ENCODE results near the gene PACC1.

Gene PACC1

DNA sequence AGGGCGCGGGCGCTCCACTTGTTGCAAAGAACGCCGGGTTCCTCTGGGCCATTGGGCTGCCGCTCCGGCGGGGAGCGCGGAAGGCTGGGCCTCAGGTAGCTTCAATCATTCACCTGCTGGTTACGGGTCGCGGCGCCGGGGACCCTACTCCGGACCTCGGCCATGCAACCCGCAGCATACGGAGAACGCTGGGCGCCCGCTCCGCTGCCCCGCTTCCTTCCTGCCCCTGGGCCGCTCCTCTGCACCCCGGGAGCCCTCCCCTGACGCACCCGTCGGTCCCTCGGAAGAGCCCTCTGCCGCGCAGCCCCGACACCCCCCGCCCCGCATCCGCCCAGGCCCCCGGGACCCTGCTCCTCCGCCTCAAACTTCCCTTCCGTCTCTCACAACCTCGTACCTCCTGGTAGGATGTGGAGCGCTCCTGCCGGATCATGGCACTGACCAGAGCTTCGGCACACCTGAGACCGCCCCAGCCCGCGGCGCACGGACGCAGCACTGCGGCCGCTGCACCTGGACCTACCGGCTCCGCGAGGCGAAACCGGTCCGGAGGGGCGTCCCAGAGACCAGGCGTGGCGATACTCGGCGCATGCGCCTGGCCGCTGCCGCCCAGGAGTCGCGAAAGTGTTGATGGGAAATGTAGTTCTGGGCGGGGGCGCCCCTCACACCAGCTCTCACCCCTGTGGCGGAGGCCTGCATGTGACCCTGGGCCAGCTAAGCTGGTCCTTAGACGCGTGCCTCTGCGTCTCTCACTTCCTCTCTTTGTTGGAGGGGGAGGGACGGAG is at the start of gene PACC1:
Gene PACC1, minus strand, starts transcription at position 559 of the 779 bp plus-strand sequence. Its CDS starts 129 bp downstream, at position 430.
- no peaks in the 10 kb centered on the region for H3K9me3 ChIP-seq (ENCODE audit: low read depth, low read length)
- H3K9ac ChIP-seq (ENCODE audit: insufficient read length): peak within 1 kb of the TSS; percentile 56
- TF ChIP-seq POLR2AphosphoS5 (IDR thresholded peaks at IDR 0.05; ENCODE audit: borderline replicate concordance, low read depth, low read length) (peak; percentile 94), EZH2 (IDR thresholded peaks at IDR 0.05) (no peak)
- no peak within 1 kb of the TSS for H3K27ac ChIP-seq
- peaks cover 5% of the 10 kb centered on the region for H3K36me3 ChIP-seq (ENCODE audit: insufficient read depth, low read length)
- peak; percentile 2 for DNase-seq (ENCODE audit: low read depth, low spot score)
- peak within 1 kb of the TSS; percentile 90 for H3K4me3 ChIP-seq

DNA sequence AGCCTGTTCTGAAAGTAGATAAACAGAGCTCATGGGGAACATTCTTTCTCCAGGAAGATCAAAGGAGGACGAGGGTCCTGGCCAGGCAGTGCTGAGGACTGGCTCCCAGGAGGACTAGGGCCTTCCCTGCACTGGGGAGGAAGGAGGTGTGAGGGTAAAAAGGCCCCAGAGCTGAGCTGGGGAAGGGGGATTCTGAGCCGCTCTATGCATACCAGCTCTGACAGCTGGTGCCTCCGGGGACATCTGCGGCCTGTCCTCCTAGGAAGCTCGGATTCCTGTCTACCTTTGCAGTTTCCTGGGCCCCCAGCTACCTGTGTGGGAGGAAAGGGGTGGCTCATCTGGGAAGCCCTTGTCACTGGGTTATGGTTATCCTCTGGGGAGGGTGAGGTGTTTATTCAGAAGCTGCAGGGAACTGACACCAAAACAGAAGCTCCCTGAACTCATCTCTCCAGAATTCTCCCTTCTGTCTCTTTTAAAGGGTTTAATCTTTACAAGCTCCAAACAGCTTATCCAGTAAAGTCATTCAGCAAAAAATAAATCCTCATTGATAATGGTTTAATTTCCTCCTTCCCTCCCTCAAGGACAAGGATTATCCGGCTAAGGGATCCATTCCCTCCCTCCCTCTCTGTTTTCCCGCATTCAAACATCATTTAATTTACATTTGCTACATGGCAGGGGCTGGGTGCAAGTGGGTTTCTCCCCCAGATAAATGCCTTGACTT is 49.0 kb upstream of the PACC1 start:
- no peaks in the 10 kb centered on the region for H3K9me3 ChIP-seq (ENCODE audit: low read depth, low read length)
- H3K36me3 ChIP-seq (ENCODE audit: insufficient read depth, low read length): no peaks in the 10 kb centered on the region
- no peak overlapping the region for H3K27ac ChIP-seq

DNA sequence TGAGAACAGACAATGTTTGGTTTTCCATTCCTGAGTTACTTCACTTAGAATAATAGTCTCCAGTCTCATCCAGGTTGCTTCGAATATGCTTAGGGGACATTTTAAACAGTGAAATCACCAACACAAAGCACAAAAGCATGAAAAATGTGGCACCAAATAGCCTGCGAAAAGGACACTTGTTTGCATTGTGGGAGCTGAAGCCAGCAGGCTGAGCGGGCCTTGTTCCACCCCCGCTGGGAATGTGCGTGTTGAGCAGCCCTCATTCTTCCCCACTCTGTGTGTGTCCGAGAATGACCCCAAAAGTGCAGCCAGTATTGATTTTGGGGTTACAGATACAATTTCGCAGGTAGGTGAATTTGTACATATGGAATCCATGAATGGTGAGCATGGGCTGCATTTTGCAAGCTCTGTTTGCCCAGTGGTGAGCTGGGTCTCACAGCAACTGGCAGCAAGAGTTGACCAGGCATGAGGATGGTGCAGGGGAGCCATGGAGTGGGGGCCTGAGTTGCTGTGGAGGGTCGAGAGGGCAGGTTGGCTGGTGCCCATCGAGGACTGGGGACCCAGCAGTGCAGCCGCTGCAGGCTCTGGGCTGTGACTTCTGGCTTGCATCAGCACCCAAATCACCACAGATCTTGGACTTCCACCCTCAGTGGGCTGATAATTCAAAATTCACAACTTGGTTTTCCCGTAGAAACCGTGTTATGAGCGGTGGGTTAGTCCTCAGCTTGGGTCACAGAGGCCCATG is 47.4 kb upstream of the PACC1 start:
- Histone ChIP-seq H3K27ac (no peak overlapping the region), H3K4me3 (no peak overlapping the region), H3K9ac (ENCODE audit: insufficient read length) (no peak overlapping the region), H3K36me3 (ENCODE audit: insufficient read depth, low read length) (no peaks in the 10 kb centered on the region), H3K9me3 (ENCODE audit: low read depth, low read length) (no peaks in the 10 kb centered on the region)
- TF ChIP-seq FOXP2 (optimal IDR thresholded peaks at IDR 0.05; ENCODE audit: control extremely low read depth, extremely low read length, insufficient read depth) (no peak), EZH2 (IDR thresholded peaks at IDR 0.05) (no peak), POLR2AphosphoS5 (IDR thresholded peaks at IDR 0.05; ENCODE audit: borderline replicate concordance, low read depth, low read length) (no peak)
- DNase-seq (ENCODE audit: low read depth, low spot score): no peak

More for the DNA sequence above, 49.0 kb upstream of the PACC1 start:
- no peak overlapping the region for H3K4me3 ChIP-seq
- H3K9ac ChIP-seq (ENCODE audit: insufficient read length): no peak overlapping the region
- no peak for DNase-seq (ENCODE audit: low read depth, low spot score)
- no peak for TF ChIP-seq FOXP2 (optimal IDR thresholded peaks at IDR 0.05; ENCODE audit: control extremely low read depth, extremely low read length, insufficient read depth)

DNA sequence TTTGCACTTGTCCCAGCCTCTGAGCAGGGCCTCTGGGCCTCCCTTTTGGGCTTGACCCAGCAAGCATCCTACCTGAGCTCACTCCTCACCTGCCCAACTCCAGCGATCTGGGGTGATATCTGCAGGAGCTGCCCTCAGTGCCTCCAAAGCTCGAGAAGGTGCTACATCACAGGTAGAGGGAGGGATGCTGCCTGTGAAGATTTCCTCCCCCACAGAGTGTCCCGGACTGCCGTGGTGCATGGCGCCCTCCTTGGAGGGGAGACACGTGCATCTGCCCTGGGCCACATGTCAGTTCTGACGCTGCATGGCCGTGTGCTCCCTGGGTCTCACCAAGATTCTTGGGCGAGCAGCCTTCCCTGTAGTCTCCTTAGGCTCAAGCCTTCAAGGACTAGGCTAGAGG is 45.7 kb upstream of the PACC1 start:
- Histone ChIP-seq H3K4me3 (no peak overlapping the region), H3K27ac (no peak overlapping the region), H3K36me3 (ENCODE audit: insufficient read depth, low read length) (no peaks in the 10 kb centered on the region), H3K9ac (ENCODE audit: insufficient read length) (no peak overlapping the region), H3K9me3 (ENCODE audit: low read depth, low read length) (no peaks in the 10 kb centered on the region)
- TF ChIP-seq EZH2 (IDR thresholded peaks at IDR 0.05) (no peak), FOXP2 (optimal IDR thresholded peaks at IDR 0.05; ENCODE audit: control extremely low read depth, extremely low read length, insufficient read depth) (no peak), POLR2AphosphoS5 (IDR thresholded peaks at IDR 0.05; ENCODE audit: borderline replicate concordance, low read depth, low read length) (no peak)
- no peak for DNase-seq (ENCODE audit: low read depth, low spot score)

DNA sequence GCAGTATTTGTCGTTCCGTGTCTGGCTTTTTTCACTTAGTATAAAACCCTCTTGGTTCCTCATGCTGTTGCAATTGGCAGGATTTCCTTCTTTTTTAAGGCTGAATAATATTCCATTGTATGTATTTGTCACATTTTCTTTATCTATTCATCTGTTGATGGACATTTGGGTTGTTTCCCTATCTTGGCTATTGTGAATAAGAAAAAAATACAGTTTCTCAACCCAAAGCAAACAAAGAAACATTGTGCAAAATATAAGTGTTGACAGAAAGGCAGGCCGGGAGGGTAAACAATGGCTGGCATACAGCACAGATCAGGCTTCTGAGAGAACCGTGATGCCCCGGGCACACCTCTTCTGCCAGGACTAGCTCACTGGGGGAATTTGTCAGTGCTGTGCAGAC is 45.0 kb upstream of the PACC1 start:
- TF ChIP-seq EZH2 (IDR thresholded peaks at IDR 0.05): no peak
- no peak for TF ChIP-seq FOXP2 (optimal IDR thresholded peaks at IDR 0.05; ENCODE audit: control extremely low read depth, extremely low read length, insufficient read depth)
- TF ChIP-seq POLR2AphosphoS5 (IDR thresholded peaks at IDR 0.05; ENCODE audit: borderline replicate concordance, low read depth, low read length): no peak
- Histone ChIP-seq H3K4me3 (no peak overlapping the region), H3K9ac (ENCODE audit: insufficient read length) (no peak overlapping the region), H3K27ac (no peak overlapping the region), H3K36me3 (ENCODE audit: insufficient read depth, low read length) (no peaks in the 10 kb centered on the region), H3K9me3 (ENCODE audit: low read depth, low read length) (no peaks in the 10 kb centered on the region)
- DNase-seq (ENCODE audit: low read depth, low spot score): no peak

DNA sequence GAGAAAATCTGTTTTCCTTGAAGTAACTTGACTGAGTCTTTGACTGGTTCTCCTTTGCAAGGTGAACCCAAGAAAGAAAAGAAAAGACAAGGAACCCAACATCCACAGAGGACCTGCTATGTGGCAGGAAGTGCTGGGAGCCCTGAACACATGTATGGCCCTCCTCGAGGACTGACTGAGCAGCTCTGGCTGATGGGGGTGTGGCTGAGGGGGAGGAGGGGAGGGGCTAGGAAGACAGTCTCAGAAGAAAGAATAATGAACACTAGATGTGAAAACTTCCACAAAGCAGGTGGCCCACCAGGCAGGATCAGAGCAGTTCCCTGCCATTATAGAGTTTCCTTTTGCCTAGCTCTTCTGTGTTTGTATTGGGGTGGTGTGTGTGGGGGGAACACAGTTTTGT is 44.1 kb upstream of the PACC1 start:
- Histone ChIP-seq H3K4me3 (no peak overlapping the region), H3K9ac (ENCODE audit: insufficient read length) (no peak overlapping the region), H3K36me3 (ENCODE audit: insufficient read depth, low read length) (no peaks in the 10 kb centered on the region), H3K9me3 (ENCODE audit: low read depth, low read length) (no peaks in the 10 kb centered on the region), H3K27ac (no peak overlapping the region)
- no peak for DNase-seq (ENCODE audit: low read depth, low spot score)
- TF ChIP-seq POLR2AphosphoS5 (IDR thresholded peaks at IDR 0.05; ENCODE audit: borderline replicate concordance, low read depth, low read length) (no peak), EZH2 (IDR thresholded peaks at IDR 0.05) (no peak), FOXP2 (optimal IDR thresholded peaks at IDR 0.05; ENCODE audit: control extremely low read depth, extremely low read length, insufficient read depth) (no peak)

DNA sequence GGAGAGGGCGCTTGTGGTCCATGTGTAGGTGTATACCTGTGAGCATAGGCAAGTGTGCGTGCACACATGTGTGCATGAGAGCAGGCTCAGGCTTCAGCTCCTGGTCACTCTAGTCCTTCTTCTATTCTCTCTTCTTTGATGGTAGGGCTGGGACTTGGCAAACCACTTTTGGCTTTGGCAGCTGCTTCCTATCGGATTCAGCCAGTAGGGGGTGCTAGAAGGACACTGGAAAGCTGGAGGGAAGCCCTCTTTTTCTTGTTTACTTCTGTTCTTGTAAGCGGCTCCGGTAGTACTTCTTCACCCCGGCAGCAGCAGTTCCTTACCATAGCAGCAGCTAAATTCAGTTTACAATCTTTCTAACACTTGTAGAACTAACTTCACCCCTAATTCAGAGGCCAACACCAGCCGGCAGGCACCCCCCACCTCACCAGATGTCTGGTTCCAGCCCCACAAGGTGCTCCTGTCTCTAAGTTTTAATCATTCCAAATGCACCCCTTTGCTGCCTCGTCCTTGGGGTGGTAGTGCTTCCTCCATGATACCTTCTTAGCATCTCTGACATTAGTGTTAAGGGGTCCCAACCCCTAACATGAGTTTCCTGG is 43.2 kb upstream of the PACC1 start:
- H3K9me3 ChIP-seq (ENCODE audit: low read depth, low read length): no peaks in the 10 kb centered on the region
- no peak overlapping the region for H3K9ac ChIP-seq (ENCODE audit: insufficient read length)
- H3K4me3 ChIP-seq: no peak overlapping the region
- no peak overlapping the region for H3K27ac ChIP-seq
- no peaks in the 10 kb centered on the region for H3K36me3 ChIP-seq (ENCODE audit: insufficient read depth, low read length)
- DNase-seq (ENCODE audit: low read depth, low spot score): peak; percentile 18
- no peak for TF ChIP-seq EZH2 (IDR thresholded peaks at IDR 0.05)
- no peak for TF ChIP-seq FOXP2 (optimal IDR thresholded peaks at IDR 0.05; ENCODE audit: control extremely low read depth, extremely low read length, insufficient read depth)
- no peak for TF ChIP-seq POLR2AphosphoS5 (IDR thresholded peaks at IDR 0.05; ENCODE audit: borderline replicate concordance, low read depth, low read length)
